HepG2 (cell line): ENCODE measurements around the gene TUBB4B. TPM values are rescaled to one million over a fixed set of nuclear protein-coding genes. Genes with fewer than 3 reads are reported as not detected.

Experiments
- GTF3A ChIP-seq: sonication (generic); formaldehyde crosslinking; conservative IDR thresholded peaks from 2 replicates; pipeline ENCODE4 v1.4.0; 2020; ENCODE audit warnings: mild to moderate bottlenecking, missing genetic modification reagents
- JARID2 ChIP-seq: sonication (generic); formaldehyde crosslinking; IDR thresholded peaks from 2 replicates; pipeline ENCODE4 v1.8.1; 2023; ENCODE audit warnings: missing genetic modification reagents, inconsistent platforms; ENCODE audit not compliant: insufficient replicate concordance
- KDM3A ChIP-seq: IDR thresholded peaks from 2 replicates; pipeline ENCODE4 v1.6.1; 2018; ENCODE audit warnings: low read depth, missing compliant biosample characterization
- MEIS2 ChIP-seq: sonication (generic); formaldehyde crosslinking; IDR thresholded peaks from 2 replicates; pipeline ENCODE4 v1.9.0; 2021; ENCODE audit warnings: mild to moderate bottlenecking, missing genetic modification reagents
- NR3C1 ChIP-seq: sonication (generic); formaldehyde crosslinking; IDR thresholded peaks from 2 replicates; pipeline ENCODE4 v1.4.0; 2020; ENCODE audit warnings: missing genetic modification reagents
- PITX1 ChIP-seq: sonication (generic); formaldehyde crosslinking; IDR thresholded peaks from 2 replicates; pipeline ENCODE4 v1.5.1; 2020; ENCODE audit warnings: mild to moderate bottlenecking, missing genetic modification reagents
- RBM39 ChIP-seq: fragments of 200-400 bp; formaldehyde crosslinking; IDR thresholded peaks from one replicate; pipeline ENCODE4 v1.6.1; 2018; ENCODE audit warnings: antibody characterized with exemption, mild to moderate bottlenecking, low read depth, low read length; ENCODE audit not compliant: poor library complexity, severe bottlenecking
- SMAD1 ChIP-seq: sonication (generic); formaldehyde crosslinking; IDR thresholded peaks from 2 replicates; pipeline ENCODE4 v1.4.0; 2020; ENCODE audit warnings: missing genetic modification reagents, low read depth, mild to moderate bottlenecking, borderline replicate concordance
- SRF ChIP-seq: IDR thresholded peaks from 2 replicates; pipeline ENCODE4 v1.6.1; 2011; ENCODE audit warnings: mild to moderate bottlenecking, low read depth, low read length, moderate library complexity
- ZNF207 ChIP-seq: fragments of 450-650 bp; IDR thresholded peaks from 2 replicates; pipeline ENCODE4 v1.6.1; 2016; ENCODE audit warnings: antibody characterized with exemption, borderline replicate concordance
- ZNF331 ChIP-seq: sonication (generic); formaldehyde crosslinking; IDR thresholded peaks from 2 replicates; pipeline ENCODE4 v1.4.0; 2020; ENCODE audit warnings: missing genetic modification reagents
- ZNF558 ChIP-seq: sonication (generic); formaldehyde crosslinking; IDR thresholded peaks from 2 replicates; pipeline ENCODE4 v1.9.0; 2022; ENCODE audit warnings: mild to moderate bottlenecking, missing genetic modification reagents, borderline replicate concordance
- ZNF746 ChIP-seq: sonication (generic); formaldehyde crosslinking; IDR thresholded peaks from 2 replicates; pipeline ENCODE4 v1.8.0; 2022; ENCODE audit warnings: mild to moderate bottlenecking, missing genetic modification reagents
- ZNF747 ChIP-seq: sonication (generic); formaldehyde crosslinking; IDR thresholded peaks from 2 replicates; pipeline ENCODE4 v1.8.1; 2023; ENCODE audit warnings: missing genetic modification reagents, mild to moderate bottlenecking, borderline replicate concordance
- polyA plus RNA-seq, 8 experiments: library from polyadenylated mRNA; depleted of rRNA in 3 of 8; stranded (reverse) in 7 of 8; unstranded in 1 of 8; fragments of >200 nt; fragmentation: Illumina TruSeq in 4 of 8; extraction: Trizol in 4 of 8; gene quantifications; 2 replicates each; pipeline versions ENCODE4 v1.2.1 to v1.2.3, GENCODE V29; 2011 to 2016; ENCODE audit warnings: low read depth in 4 of 8, missing spikeins in 1 of 8, mixed read lengths in 1 of 8; ENCODE audit not compliant: insufficient read depth in 1 of 8
- total RNA-seq, 5 experiments: library from RNA; depleted of rRNA; stranded (reverse); fragments of >200 nt; fragmentation: Illumina TruSeq; extraction: Trizol; gene quantifications; 2 replicates each; pipeline ENCODE4 v1.2.3, GENCODE V29; 2016; ENCODE audit warnings: low read depth in 1 of 5
- TF ChIP-seq, protein P1 (sequence below): sonication (generic); formaldehyde crosslinking; IDR thresholded peaks from 2 replicates; pipeline ENCODE4 v1.4.0; 2020; ENCODE audit warnings: missing genetic modification reagents
- TF ChIP-seq, protein P2 (sequence below): sonication (generic); formaldehyde crosslinking; IDR thresholded peaks from 2 replicates; pipeline ENCODE4 v1.5.0; 2020; ENCODE audit warnings: missing genetic modification reagents, mild to moderate bottlenecking, borderline replicate concordance
- TF ChIP-seq, protein P3 (sequence below): sonication (generic); formaldehyde crosslinking; IDR thresholded peaks from 2 replicates; pipeline ENCODE4 v1.5.0; 2020; ENCODE audit warnings: mild to moderate bottlenecking, missing genetic modification reagents
- TF ChIP-seq, protein P4 (sequence below): fragments of 450-650 bp; IDR thresholded peaks from 2 replicates; pipeline ENCODE4 v1.6.1; 2017
- TF ChIP-seq, protein P5 (sequence below): sonication (generic); formaldehyde crosslinking; conservative IDR thresholded peaks from 2 replicates; pipeline ENCODE4 v1.8.0; 2022; ENCODE audit warnings: low read depth, missing genetic modification reagents
- TF ChIP-seq, protein P6 (sequence below): sonication (generic); formaldehyde crosslinking; IDR thresholded peaks from 2 replicates; pipeline ENCODE4 v1.9.0; 2022; ENCODE audit warnings: missing genetic modification reagents, mild to moderate bottlenecking, borderline replicate concordance

The TUBB4B gene
- total and polyA plus RNA-seq, 2 of the 13 experiments (the other 11 are each of a cell fraction or from before 2014, with no cell fraction given) = 182 to 412 TPM

DNA sequence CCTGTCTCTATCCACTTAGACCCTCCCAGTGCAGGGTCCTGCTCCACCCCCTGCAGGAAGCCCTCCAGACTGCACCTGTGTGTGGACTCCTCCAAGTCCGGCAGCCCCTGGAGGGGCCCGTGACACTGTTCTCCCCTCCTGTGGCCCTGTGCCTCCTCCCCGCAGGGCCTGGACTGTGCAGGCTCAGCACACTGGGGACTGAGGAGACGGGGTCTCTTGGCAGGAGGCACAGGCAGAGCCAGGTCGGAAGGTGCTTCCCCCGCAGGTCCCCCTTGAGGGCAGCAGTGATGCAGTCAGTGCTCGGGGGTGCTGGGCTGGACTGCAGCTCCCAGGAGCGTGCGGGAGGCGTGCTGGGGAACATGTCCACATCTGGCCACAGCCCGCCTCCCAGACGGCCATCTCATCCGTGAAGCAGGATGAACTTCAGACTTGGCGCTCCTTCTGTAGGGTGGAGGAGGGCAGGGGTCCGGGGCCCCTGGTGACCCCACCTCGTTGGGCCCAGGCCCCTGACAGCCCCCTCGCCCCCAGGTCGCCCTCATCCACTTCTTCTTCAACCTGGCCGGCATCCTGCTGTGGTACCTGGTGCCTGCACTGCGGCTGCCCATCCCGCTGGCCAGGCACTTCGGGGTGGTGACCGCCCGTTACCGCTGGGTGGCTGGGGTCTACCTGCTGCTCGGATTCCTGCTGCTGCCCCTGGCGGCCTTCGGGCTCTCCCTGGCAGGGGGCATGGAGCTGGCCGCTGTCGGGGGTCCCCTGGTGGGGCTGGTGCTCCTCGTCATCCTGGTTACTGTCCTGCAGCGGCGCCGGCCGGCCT is 5.5 kb upstream of the TUBB4B start (continued):
- TF ChIP-seq KDM3A (CRISPR knock-in tag) (no peak; the same call in 1 of the 2 replicates), GTF3A (no peak), SRF (no peak), ZNF746 (CRISPR knock-in tag) (no peak), JARID2 (CRISPR knock-in tag) (no peak), RBM39 (peak; percentile 30), NR3C1 (CRISPR knock-in tag) (no peak), MEIS2 (CRISPR knock-in tag) (no peak), ZNF747 (CRISPR knock-in tag) (no peak), PITX1 (CRISPR knock-in tag) (no peak), ZNF558 (CRISPR knock-in tag) (no peak), SMAD1 (CRISPR knock-in tag) (no peak), ZNF207 (no peak), ZNF331 (CRISPR knock-in tag) (0 out of 2 replicates have a peak, but pooled peaks have one; percentile 18)
- TF ChIP-seq, protein P1, sequence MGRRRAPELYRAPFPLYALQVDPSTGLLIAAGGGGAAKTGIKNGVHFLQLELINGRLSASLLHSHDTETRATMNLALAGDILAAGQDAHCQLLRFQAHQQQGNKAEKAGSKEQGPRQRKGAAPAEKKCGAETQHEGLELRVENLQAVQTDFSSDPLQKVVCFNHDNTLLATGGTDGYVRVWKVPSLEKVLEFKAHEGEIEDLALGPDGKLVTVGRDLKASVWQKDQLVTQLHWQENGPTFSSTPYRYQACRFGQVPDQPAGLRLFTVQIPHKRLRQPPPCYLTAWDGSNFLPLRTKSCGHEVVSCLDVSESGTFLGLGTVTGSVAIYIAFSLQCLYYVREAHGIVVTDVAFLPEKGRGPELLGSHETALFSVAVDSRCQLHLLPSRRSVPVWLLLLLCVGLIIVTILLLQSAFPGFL (CRISPR knock-in tag) = no peak
- TF ChIP-seq, protein P2, sequence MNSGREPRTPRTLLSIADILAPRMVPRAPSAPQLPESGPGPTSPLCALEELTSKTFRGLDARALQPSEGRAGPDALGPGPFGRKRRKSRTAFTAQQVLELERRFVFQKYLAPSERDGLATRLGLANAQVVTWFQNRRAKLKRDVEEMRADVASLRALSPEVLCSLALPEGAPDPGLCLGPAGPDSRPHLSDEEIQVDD (CRISPR knock-in tag) = no peak
- TF ChIP-seq, protein P3, sequence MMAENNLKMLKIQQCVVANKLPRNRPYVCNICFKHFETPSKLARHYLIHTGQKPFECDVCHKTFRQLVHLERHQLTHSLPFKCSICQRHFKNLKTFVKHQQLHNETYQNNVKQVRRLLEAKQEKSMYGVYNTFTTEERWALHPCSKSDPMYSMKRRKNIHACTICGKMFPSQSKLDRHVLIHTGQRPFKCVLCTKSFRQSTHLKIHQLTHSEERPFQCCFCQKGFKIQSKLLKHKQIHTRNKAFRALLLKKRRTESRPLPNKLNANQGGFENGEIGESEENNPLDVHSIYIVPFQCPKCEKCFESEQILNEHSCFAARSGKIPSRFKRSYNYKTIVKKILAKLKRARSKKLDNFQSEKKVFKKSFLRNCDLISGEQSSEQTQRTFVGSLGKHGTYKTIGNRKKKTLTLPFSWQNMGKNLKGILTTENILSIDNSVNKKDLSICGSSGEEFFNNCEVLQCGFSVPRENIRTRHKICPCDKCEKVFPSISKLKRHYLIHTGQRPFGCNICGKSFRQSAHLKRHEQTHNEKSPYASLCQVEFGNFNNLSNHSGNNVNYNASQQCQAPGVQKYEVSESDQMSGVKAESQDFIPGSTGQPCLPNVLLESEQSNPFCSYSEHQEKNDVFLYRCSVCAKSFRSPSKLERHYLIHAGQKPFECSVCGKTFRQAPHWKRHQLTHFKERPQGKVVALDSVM = no peak
- TF ChIP-seq, protein P4, sequence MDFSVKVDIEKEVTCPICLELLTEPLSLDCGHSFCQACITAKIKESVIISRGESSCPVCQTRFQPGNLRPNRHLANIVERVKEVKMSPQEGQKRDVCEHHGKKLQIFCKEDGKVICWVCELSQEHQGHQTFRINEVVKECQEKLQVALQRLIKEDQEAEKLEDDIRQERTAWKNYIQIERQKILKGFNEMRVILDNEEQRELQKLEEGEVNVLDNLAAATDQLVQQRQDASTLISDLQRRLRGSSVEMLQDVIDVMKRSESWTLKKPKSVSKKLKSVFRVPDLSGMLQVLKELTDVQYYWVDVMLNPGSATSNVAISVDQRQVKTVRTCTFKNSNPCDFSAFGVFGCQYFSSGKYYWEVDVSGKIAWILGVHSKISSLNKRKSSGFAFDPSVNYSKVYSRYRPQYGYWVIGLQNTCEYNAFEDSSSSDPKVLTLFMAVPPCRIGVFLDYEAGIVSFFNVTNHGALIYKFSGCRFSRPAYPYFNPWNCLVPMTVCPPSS = no peak
- TF ChIP-seq, protein P5, sequence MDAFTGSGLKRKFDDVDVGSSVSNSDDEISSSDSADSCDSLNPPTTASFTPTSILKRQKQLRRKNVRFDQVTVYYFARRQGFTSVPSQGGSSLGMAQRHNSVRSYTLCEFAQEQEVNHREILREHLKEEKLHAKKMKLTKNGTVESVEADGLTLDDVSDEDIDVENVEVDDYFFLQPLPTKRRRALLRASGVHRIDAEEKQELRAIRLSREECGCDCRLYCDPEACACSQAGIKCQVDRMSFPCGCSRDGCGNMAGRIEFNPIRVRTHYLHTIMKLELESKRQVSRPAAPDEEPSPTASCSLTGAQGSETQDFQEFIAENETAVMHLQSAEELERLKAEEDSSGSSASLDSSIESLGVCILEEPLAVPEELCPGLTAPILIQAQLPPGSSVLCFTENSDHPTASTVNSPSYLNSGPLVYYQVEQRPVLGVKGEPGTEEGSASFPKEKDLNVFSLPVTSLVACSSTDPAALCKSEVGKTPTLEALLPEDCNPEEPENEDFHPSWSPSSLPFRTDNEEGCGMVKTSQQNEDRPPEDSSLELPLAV (CRISPR knock-in tag) = no peak
- TF ChIP-seq, protein P6, sequence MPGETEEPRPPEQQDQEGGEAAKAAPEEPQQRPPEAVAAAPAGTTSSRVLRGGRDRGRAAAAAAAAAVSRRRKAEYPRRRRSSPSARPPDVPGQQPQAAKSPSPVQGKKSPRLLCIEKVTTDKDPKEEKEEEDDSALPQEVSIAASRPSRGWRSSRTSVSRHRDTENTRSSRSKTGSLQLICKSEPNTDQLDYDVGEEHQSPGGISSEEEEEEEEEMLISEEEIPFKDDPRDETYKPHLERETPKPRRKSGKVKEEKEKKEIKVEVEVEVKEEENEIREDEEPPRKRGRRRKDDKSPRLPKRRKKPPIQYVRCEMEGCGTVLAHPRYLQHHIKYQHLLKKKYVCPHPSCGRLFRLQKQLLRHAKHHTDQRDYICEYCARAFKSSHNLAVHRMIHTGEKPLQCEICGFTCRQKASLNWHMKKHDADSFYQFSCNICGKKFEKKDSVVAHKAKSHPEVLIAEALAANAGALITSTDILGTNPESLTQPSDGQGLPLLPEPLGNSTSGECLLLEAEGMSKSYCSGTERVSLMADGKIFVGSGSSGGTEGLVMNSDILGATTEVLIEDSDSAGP = no peak; the same call in 1 of the 2 replicates
